RWPE2 (cell line): ENCODE results near the gene GSPT1.
"Not testable (repeated sequence)": the region's sequence is repeated elsewhere in the genome, so short reads cannot be mapped to it uniquely, and the experiment has no call there.

Experiments used
- ATAC-seq: fragments of 200-7000 bp; cut with Tn5 transposase; 3 replicates; pipeline ENCODE4 v1.9.1; 2021; ENCODE audit warnings: low read depth
- DNase-seq: peaks from one replicate; pipeline ENCODE4 v3.0.0-alpha.2; 2020; ENCODE audit warnings: low spot score
- H3K27ac ChIP-seq: fragments of 450-650 bp; 2 replicates; pipeline ENCODE4 v1.5.1; 2017; ENCODE audit warnings: mild to moderate bottlenecking; ENCODE audit not compliant: poor library complexity, severe bottlenecking
- H3K27me3 ChIP-seq: fragments of 250-450 bp; sonication (Bioruptor Pico); 2 replicates; pipeline ENCODE4 v1.5.1; 2021; ENCODE audit warnings: mild to moderate bottlenecking, moderate library complexity; ENCODE audit not compliant: insufficient read depth, poor library complexity, severe bottlenecking
- H3K36me3 ChIP-seq: fragments of 250-450 bp; sonication (Bioruptor Pico); 2 replicates; pipeline ENCODE4 v1.5.1; 2020; ENCODE audit warnings: low read depth, mild to moderate bottlenecking, moderate library complexity
- H3K4me1 ChIP-seq: fragments of 250-450 bp; sonication (Bioruptor Pico); 2 replicates; pipeline ENCODE4 v1.5.1; 2021; ENCODE audit warnings: mild to moderate bottlenecking, moderate library complexity; ENCODE audit not compliant: insufficient read depth, poor library complexity, severe bottlenecking
- H3K4me3 ChIP-seq: fragments of 250-450 bp; sonication (Bioruptor Pico); 2 replicates; pipeline ENCODE4 v1.5.1; 2021; ENCODE audit warnings: mild to moderate bottlenecking, moderate library complexity; ENCODE audit not compliant: severe bottlenecking
- H3K9me3 ChIP-seq: fragments of 250-450 bp; sonication (Bioruptor Pico); 2 replicates; pipeline ENCODE4 v1.5.1; 2021; ENCODE audit warnings: mild to moderate bottlenecking, moderate library complexity; ENCODE audit not compliant: severe bottlenecking
- TF ChIP-seq, protein P1 (sequence below): fragments of 450-650 bp; IDR thresholded peaks from one replicate; pipeline ENCODE4 v1.5.1; 2017; ENCODE audit warnings: mild to moderate bottlenecking, moderate library complexity; ENCODE audit not compliant: poor library complexity, severe bottlenecking

The GSPT1 gene

DNA sequence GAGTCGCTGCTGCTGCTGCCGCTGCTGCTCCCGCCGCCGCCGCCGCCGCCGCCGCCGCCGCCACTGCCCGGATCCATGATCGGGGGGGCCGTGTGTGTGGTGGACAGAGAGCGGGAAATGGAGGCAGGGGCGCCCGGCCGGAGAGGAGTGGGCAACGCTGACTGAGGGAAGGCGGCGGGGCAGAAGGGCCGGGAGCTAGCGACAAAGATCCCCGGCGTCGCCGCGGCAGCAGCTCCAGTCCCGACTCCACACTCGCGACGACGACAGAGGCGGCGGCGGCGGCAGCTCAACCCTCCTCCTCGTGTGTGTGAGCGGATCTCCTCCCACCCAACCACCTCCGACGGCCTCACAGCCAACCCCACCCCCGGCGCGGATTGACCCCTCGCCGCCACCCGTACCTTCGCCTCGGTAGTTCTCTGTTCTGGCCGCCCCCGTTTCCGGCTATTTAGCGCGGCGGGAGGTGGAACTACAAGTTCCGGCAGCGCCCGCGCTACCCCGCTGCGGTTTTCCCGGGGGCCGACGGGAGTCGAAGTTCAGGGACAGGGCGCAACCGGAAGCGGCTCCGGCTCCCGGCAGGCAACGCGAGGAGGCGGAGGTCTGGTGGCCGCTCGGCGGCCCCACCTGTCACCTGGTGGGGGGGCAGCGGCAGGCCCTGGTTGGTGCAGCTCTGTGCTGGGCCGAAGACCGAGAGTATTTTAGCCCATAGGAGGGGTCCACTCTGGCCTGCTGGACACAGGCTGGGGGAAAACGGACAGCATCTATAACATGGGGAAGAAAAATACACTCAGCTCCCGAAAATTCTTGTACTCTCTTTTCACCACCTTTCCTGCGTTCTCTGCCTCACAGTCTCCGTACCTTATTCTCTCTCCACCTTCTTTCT, at the start of gene GSPT1:
Gene GSPT1 (minus strand): TSS at position 313 of the 880 bp plus-strand sequence. CDS start 236 bp downstream, at position 77.
- ATAC-seq (peak; percentile 83), DNase-seq (peak; percentile 99)
- no peaks in the 10 kb centered on the region for H3K27me3 ChIP-seq
- no peaks in the 10 kb centered on the region for H3K9me3 ChIP-seq
- H3K27ac ChIP-seq = peak within 1 kb of the TSS; percentile 83
- peak within 1 kb of the TSS; percentile 97 for H3K4me3 ChIP-seq
- TF ChIP-seq, protein P1, sequence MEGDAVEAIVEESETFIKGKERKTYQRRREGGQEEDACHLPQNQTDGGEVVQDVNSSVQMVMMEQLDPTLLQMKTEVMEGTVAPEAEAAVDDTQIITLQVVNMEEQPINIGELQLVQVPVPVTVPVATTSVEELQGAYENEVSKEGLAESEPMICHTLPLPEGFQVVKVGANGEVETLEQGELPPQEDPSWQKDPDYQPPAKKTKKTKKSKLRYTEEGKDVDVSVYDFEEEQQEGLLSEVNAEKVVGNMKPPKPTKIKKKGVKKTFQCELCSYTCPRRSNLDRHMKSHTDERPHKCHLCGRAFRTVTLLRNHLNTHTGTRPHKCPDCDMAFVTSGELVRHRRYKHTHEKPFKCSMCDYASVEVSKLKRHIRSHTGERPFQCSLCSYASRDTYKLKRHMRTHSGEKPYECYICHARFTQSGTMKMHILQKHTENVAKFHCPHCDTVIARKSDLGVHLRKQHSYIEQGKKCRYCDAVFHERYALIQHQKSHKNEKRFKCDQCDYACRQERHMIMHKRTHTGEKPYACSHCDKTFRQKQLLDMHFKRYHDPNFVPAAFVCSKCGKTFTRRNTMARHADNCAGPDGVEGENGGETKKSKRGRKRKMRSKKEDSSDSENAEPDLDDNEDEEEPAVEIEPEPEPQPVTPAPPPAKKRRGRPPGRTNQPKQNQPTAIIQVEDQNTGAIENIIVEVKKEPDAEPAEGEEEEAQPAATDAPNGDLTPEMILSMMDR = no peak
- peaks cover 13% of the 10 kb centered on the region for H3K4me1 ChIP-seq
- H3K36me3 ChIP-seq = peaks cover 14% of the 10 kb centered on the region

DNA sequence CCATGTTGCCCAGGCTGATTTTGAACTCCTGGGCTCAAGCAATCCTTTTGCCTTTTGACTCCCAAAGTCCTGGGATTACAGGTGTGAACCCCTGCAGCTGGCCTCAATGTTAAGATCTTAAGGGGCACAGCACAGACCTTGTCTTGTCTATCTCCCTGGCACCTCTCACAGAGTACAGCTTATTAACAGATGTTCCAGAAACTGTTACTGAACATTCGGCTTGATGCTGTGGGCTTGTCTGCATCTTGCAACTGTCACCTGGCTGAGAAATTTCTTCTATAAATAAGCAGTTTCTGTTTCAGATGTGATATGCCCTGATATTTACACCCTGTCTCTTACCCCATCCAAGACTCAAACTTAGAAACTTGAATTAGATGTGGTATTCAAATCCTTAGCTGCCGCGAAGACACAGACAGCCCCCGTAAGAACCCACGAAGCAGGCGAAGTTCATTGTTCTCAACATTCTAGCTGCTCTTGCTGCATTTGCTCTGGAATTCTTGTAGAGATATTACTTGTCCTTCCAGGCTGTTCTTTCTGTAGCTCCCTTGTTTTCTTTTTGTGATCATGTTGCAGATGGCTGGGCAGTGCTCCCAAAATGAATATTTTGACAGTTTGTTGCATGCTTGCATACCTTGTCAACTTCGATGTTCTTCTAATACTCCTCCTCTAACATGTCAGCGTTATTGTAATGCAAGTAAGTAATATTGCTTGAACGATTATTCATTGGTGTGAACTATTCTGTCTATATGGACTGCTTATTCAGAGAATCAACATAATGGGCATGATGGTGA, 49.2 kb upstream of the GSPT1 start, which contains the start of gene TNFRSF17:
Gene TNFRSF17 (plus strand): TSS at position 450 of the 791 bp plus-strand sequence. CDS start 115 bp downstream, at position 565.
- Histone ChIP-seq H3K27ac (no peak within 1 kb of the TSS), H3K9me3 (no peaks in the 10 kb centered on the region), H3K36me3 (no peaks in the 10 kb centered on the region), H3K4me1 (peaks cover 6% of the 10 kb centered on the region), H3K27me3 (no peaks in the 10 kb centered on the region), H3K4me3 (no peak within 1 kb of the TSS)
- TF ChIP-seq, protein P1 = no peak
- DNase-seq (peak; percentile 1), ATAC-seq (no peak)

DNA sequence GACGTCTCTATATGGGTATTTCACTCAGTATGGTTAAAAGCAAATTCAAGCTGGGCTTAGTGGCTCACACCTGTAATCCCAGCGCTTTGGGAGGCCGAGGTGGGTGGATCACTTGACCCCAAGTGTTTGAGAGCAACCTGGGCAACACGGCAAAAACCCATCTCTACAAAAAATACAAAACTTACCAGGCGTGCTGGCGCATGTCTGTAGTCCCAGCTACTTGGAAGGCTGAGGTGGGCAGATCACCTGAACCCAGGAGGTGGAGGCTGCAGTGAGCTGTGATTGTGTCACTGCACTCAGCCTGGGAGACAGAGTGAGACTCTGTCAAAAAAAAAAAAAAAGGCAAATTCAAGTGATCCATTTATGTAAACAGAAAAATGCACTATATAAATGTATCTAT, 48.0 kb upstream of the GSPT1 start:
- peaks cover 6% of the 10 kb centered on the region for H3K4me1 ChIP-seq
- TF ChIP-seq, protein P1 = no peak
- H3K9me3 ChIP-seq = no peaks in the 10 kb centered on the region
- H3K27ac ChIP-seq = no peak overlapping the region
- no peak overlapping the region for H3K4me3 ChIP-seq
- peak; percentile 6 for DNase-seq
- H3K36me3 ChIP-seq = no peaks in the 10 kb centered on the region
- no peaks in the 10 kb centered on the region for H3K27me3 ChIP-seq
- no peak for ATAC-seq

DNA sequence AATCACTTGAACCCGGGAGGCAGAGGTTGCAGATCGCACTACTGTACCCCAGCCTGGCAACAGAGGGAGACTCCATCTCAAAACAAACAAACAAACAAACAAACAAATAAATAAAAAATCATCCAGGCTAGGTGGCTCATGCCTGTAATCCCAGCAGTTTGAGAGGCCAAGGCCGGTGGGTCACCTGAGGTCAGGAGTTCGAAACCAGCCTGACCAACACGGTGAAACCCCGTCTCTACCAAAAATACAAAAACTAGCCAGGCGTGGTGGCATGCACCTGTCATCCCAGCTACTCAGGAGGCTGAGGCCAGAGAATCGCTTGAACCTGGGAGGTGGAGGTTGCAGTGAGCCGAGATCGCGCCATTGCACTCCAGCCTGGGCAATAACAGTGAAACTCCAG, 47.2 kb upstream of the GSPT1 start:
- peak; percentile 2 for DNase-seq
- not testable (repeated sequence) for H3K36me3 ChIP-seq, H3K27me3 ChIP-seq, ATAC-seq, H3K4me3 ChIP-seq, H3K27ac ChIP-seq, H3K9me3 ChIP-seq, H3K4me1 ChIP-seq

DNA sequence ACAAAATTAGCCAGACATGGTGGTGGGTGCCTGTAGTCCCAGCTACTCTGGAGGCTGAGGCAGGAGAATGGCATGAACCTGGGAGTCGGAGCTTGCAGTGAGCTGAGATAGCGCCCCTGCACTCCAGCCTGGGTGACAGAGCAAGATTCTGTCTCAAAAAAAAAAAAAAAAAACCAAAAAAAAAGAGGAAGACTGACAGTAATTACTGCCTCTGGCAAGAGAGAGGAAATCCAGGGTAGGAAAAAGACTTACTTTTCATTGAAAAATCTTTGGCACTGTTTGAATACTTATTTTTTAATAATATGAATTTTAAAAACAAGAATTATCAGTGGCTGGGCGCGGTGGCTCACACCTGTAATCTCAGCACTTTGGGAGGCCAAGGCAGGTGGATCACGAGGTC, 46.7 kb upstream of the GSPT1 start:
- not testable (repeated sequence) for H3K27ac ChIP-seq, ATAC-seq, H3K27me3 ChIP-seq, H3K4me3 ChIP-seq, H3K9me3 ChIP-seq, H3K4me1 ChIP-seq, H3K36me3 ChIP-seq
- DNase-seq = peak; percentile 1
